ENCODE measurements around the gene LGALSL. TPM values are rescaled to one million over a fixed set of nuclear protein-coding genes. Genes with fewer than 3 reads are reported as not detected.

LGALSL gene
- 10 to 100 TPM; 21.3 to 27.4 (median 24.2) TPM for polyA plus RNA-seq (ENCODE audit: insufficient read length in 10 of 10)
- long read RNA-seq, donor 1, transcript LGALSL-201 (5 exons, 3,926 nt), result major isoform, 6 of 7 reads
- long read RNA-seq, donor 1, partial matches to known transcripts, result 0 of 7 reads
- long read RNA-seq, donor 1, other reads (novel, unspliced or antisense), result 0 of 7 reads
- long read RNA-seq, donor 2, partial matches to known transcripts, result 0 of 3 reads
- long read RNA-seq, donor 2, other reads (novel, unspliced or antisense), result 0 of 3 reads
- long read RNA-seq, donor 3, result 0 reads
- long read RNA-seq, donor 4, transcript LGALSL-201 (5 exons, 3,926 nt), result major isoform, 6 of 6 reads
- long read RNA-seq, donor 4, partial matches to known transcripts, result 0 of 6 reads
- long read RNA-seq, donor 4, other reads (novel, unspliced or antisense), result 0 of 6 reads
- long read RNA-seq, donor 5, transcript LGALSL-201 (5 exons, 3,926 nt), result major isoform, 8 of 9 reads
- long read RNA-seq, donor 5, partial matches to known transcripts, result 0 of 9 reads
- long read RNA-seq, donor 5, other reads (novel, unspliced or antisense), result 0 of 9 reads
- long read RNA-seq, donor 6, transcript LGALSL-201 (5 exons, 3,926 nt), result major isoform, 6 of 6 reads
- long read RNA-seq, donor 6, partial matches to known transcripts, result 0 of 6 reads
- long read RNA-seq, donor 6, other reads (novel, unspliced or antisense), result 0 of 6 reads
- long read RNA-seq, donor 7, partial matches to known transcripts, result 10 of 12 reads
- long read RNA-seq, donor 7, other reads (novel, unspliced or antisense), result 0 of 12 reads
- long read RNA-seq, donor 8, partial matches to known transcripts, result 0 of 5 reads
- long read RNA-seq, donor 8, other reads (novel, unspliced or antisense), result 0 of 5 reads
- long read RNA-seq, donor 9, partial matches to known transcripts, result 0 of 1 reads
- long read RNA-seq, donor 9, other reads (novel, unspliced or antisense), result 0 of 1 reads

GRCh38 chr2:64453770-64454385 lies at the start of gene LGALSL:
TSS of gene LGALSL (plus strand) at chr2:64454162. CDS start at chr2:64454546, 384 bp downstream.
- DNase-seq, result peak; percentile 38 to 90 (median 71)

GRCh38 chr2:64404743-64405142 lies 49.2 kb upstream of the LGALSL start:
- DNase-seq, result peak; percentile 7 to 77 (median 51)

- peak in 2 of 3 donors; percentile 45 to 66 for DNase-seq
Measured at GRCh38 chr2:64405581-64406406, 48.2 kb upstream of the LGALSL start.

GRCh38 chr2:64406407-64406774 lies 47.6 kb upstream of the LGALSL start:
- peak in 1 of 3 donors; percentile 24 for DNase-seq

- DNase-seq, result no peak
Measured at GRCh38 chr2:64408031-64408430, 45.9 kb upstream of the LGALSL start.

- DNase-seq, result no peak
Measured at GRCh38 chr2:64410671-64411070, 43.3 kb upstream of the LGALSL start.

GRCh38 chr2:64412671-64413070 lies 41.3 kb upstream of the LGALSL start:
- DNase-seq, result no peak

- DNase-seq, result no peak
Measured at GRCh38 chr2:64414736-64415435, 39.1 kb upstream of the LGALSL start.

GRCh38 chr2:64417624-64418023 lies 36.3 kb upstream of the LGALSL start:
- DNase-seq, result no peak

- DNase-seq, result no peak
Measured at GRCh38 chr2:64419596-64420165, 34.3 kb upstream of the LGALSL start.

- DNase-seq, result no peak
Measured at GRCh38 chr2:64420677-64421076, 33.3 kb upstream of the LGALSL start.

GRCh38 chr2:64421201-64421600 lies 32.8 kb upstream of the LGALSL start:
- no peak for DNase-seq

- DNase-seq, result no peak
Measured at GRCh38 chr2:64422466-64422865, 31.5 kb upstream of the LGALSL start.

GRCh38 chr2:64423303-64423702 lies 30.7 kb upstream of the LGALSL start:
- DNase-seq, result peak in 1 of 3 donors; percentile 50

- DNase-seq, result no peak
Measured at GRCh38 chr2:64424416-64424987, 29.5 kb upstream of the LGALSL start.

GRCh38 chr2:64426183-64426952 lies 27.6 kb upstream of the LGALSL start:
- no peak for DNase-seq

GRCh38 chr2:64434039-64434657 lies 19.8 kb upstream of the LGALSL start:
- no peak for DNase-seq

- DNase-seq, result no peak
Measured at GRCh38 chr2:64437883-64438282, 16.1 kb upstream of the LGALSL start.

- DNase-seq, result no peak
Measured at GRCh38 chr2:64439194-64439593, 14.8 kb upstream of the LGALSL start.
